ENCODE data around the gene MAPRE2. TPM values are rescaled to one million over a fixed set of nuclear protein-coding genes. Genes with fewer than 3 reads are reported as not detected.

The MAPRE2 gene
- total and polyA plus RNA-seq, 2 of the 13 experiments (the other 11 are each of a cell fraction or from before 2014, with no cell fraction given) = 34.5 to 67.9 TPM

- no peak for TF ChIP-seq ZMYM3 (CRISPR knock-in tag; IDR thresholded peaks at IDR 0.05)
- TF ChIP-seq RFXAP (CRISPR knock-in tag; IDR thresholded peaks at IDR 0.05; ENCODE audit: borderline replicate concordance) = no peak
- no peak for TF ChIP-seq SMC3 (IDR thresholded peaks at IDR 0.05; ENCODE audit: low read length)
- no peak for TF ChIP-seq ZNF841 (CRISPR knock-in tag; IDR thresholded peaks at IDR 0.05; ENCODE audit: borderline replicate concordance)
- no peak for TF ChIP-seq THAP9 (CRISPR knock-in tag; IDR thresholded peaks at IDR 0.05; ENCODE audit: borderline replicate concordance)
- TF ChIP-seq ZNF543 (CRISPR knock-in tag; IDR thresholded peaks at IDR 0.05) = no peak
- TF ChIP-seq ZFP91 (CRISPR knock-in tag; IDR thresholded peaks at IDR 0.05; ENCODE audit: borderline replicate concordance) = no peak
- TF ChIP-seq NPAS2 (CRISPR knock-in tag; IDR thresholded peaks at IDR 0.05; ENCODE audit: borderline replicate concordance) = no peak
- no peak for TF ChIP-seq TAF1 (CRISPR knock-in tag; IDR thresholded peaks at IDR 0.05)
- no peak for TF ChIP-seq CC2D1A (CRISPR knock-in tag; IDR thresholded peaks at IDR 0.05)
- no peak for TF ChIP-seq ZNF652 (CRISPR knock-in tag; IDR thresholded peaks at IDR 0.05; ENCODE audit: borderline replicate concordance, low read depth)
- no peak for TF ChIP-seq ZNF552 (CRISPR knock-in tag; IDR thresholded peaks at IDR 0.05; ENCODE audit: borderline replicate concordance)
- TF ChIP-seq NBN (conservative IDR thresholded peaks at IDR 0.05) = no peak
- no peak for TF ChIP-seq SP1 (IDR thresholded peaks at IDR 0.05)
- no peak for TF ChIP-seq SP1 (CRISPR knock-in tag; IDR thresholded peaks at IDR 0.05)
- TF ChIP-seq NR2F1 (CRISPR knock-in tag; IDR thresholded peaks at IDR 0.05) = peak; percentile 25 to 35; a peak in 2 of 4 replicates
- TF ChIP-seq HBP1 (CRISPR knock-in tag; IDR thresholded peaks at IDR 0.05; ENCODE audit: low read depth) = no peak
- TF ChIP-seq SIN3A (IDR thresholded peaks at IDR 0.05; ENCODE audit: borderline replicate concordance, low read depth, low read length) = no peak
- no peak for TF ChIP-seq PRDM10 (CRISPR knock-in tag; IDR thresholded peaks at IDR 0.05; ENCODE audit: low read depth)
- peak; percentile 96 for TF ChIP-seq HNF4A (CRISPR knock-in tag; IDR thresholded peaks at IDR 0.05)
Observed at GRCh38 chr18:35084494-35085449, 43.6 kb downstream of the MAPRE2 start (continued).

Data from HepG2 (cell line).